GM12878 (cell line): ENCODE data around the gene METAP2.

ENCODE experiments used
- BRCA1 ChIP-seq: IDR thresholded peaks from 2 replicates; pipeline ENCODE4 v1.6.1; 2011; ENCODE audit warnings: low read depth, low read length, improper control_type of control experiment
- CHD4 ChIP-seq: fragments of 200-600 bp; sonication (generic); IDR thresholded peaks from 2 replicates; pipeline ENCODE4 v1.6.1; 2016; ENCODE audit warnings: mild to moderate bottlenecking
- CTCF ChIP-seq, 3 experiments: IDR thresholded peaks in 2 of 3; conservative IDR thresholded peaks in 1 of 3; 2 replicates each; pipeline ENCODE4 v1.5.1; 2011; ENCODE audit warnings: low read depth in 3 of 3, low read length in 3 of 3, mild to moderate bottlenecking in 3 of 3, control low read depth in 2 of 3, moderate library complexity in 2 of 3, inconsistent platforms in 1 of 3, mixed read lengths in 1 of 3; ENCODE audit not compliant: control insufficient read depth in 2 of 3, insufficient read depth in 1 of 3; ENCODE audit errors: extremely low read depth in 1 of 3
- ELK1 ChIP-seq: IDR thresholded peaks from 2 replicates; pipeline ENCODE4 v1.6.1; 2012; ENCODE audit warnings: low read depth, low read length, improper control_type of control experiment
- EP300 ChIP-seq, 2 experiments: fragments of 150-350 bp in 1 of 2; IDR thresholded peaks; 2 replicates each; pipeline ENCODE4 v1.6.1; 2011 to 2012; ENCODE audit warnings: low read depth in 2 of 2, low read length in 2 of 2, borderline replicate concordance in 1 of 2, improper control_type of control experiment in 1 of 2, inconsistent platforms in 1 of 2; ENCODE audit not compliant: control insufficient read depth in 1 of 2
- REST ChIP-seq: IDR thresholded peaks from 2 replicates; pipeline ENCODE4 v1.6.1; 2012; ENCODE audit warnings: mild to moderate bottlenecking, low read depth, low read length
- RFX5 ChIP-seq: IDR thresholded peaks from 2 replicates; pipeline ENCODE4 v1.6.1; 2011; ENCODE audit warnings: low read depth, low read length, improper control_type of control experiment
- SIN3A ChIP-seq: IDR thresholded peaks from 2 replicates; pipeline ENCODE4 v1.6.1; 2012; ENCODE audit warnings: low read depth, low read length, improper control_type of control experiment
- WRNIP1 ChIP-seq: IDR thresholded peaks from 2 replicates; pipeline ENCODE4 v1.6.1; 2011; ENCODE audit warnings: low read depth, low read length, improper control_type of control experiment, borderline replicate concordance
- YY1 ChIP-seq: IDR thresholded peaks from 2 replicates; pipeline ENCODE4 v1.6.1; 2011; ENCODE audit warnings: low read depth, mild to moderate bottlenecking, low read length

GRCh38 chr12:95440401-95440800 is 33.6 kb upstream of the METAP2 start:
- no peak for TF ChIP-seq EP300 (IDR thresholded peaks at IDR 0.05; ENCODE audit: borderline replicate concordance in 1 of 2, control insufficient read depth in 1 of 2, low read depth in 2 of 2, low read length in 2 of 2)
- no peak for TF ChIP-seq SIN3A
- no peak for TF ChIP-seq CTCF (IDR thresholded peaks at IDR 0.05 in 2 of 3, conservative IDR thresholded peaks at IDR 0.05 in 1 of 3; ENCODE audit: control insufficient read depth in 2 of 3, extremely low read depth in 1 of 3, insufficient read depth in 1 of 3, low read depth in 3 of 3, low read length in 3 of 3)
- TF ChIP-seq YY1, result no peak
- TF ChIP-seq RFX5, result no peak
- no peak for TF ChIP-seq BRCA1
- TF ChIP-seq WRNIP1, result no peak
- TF ChIP-seq ELK1, result no peak
- TF ChIP-seq CHD4, result no peak
- TF ChIP-seq REST, result no peak
